Breast epithelium (tissue), 3 donors: ENCODE measurements around the gene IQCN.

Experiments used
- POLR2AphosphoS5 ChIP-seq, 3 donors: sonication (generic); formaldehyde crosslinking; IDR thresholded peaks; one replicate each; pipeline ENCODE4 v1.6.1; 2017; ENCODE audit warnings: antibody characterized with exemption in 3 of 3
- TF ChIP-seq, protein P1 (sequence below), 3 donors: fragments of 450-650 bp; IDR thresholded peaks; one replicate each; pipeline ENCODE4 v1.5.1; 2016 to 2017; ENCODE audit warnings: antibody characterized with exemption in 3 of 3, mild to moderate bottlenecking in 3 of 3, moderate library complexity in 3 of 3

DNA sequence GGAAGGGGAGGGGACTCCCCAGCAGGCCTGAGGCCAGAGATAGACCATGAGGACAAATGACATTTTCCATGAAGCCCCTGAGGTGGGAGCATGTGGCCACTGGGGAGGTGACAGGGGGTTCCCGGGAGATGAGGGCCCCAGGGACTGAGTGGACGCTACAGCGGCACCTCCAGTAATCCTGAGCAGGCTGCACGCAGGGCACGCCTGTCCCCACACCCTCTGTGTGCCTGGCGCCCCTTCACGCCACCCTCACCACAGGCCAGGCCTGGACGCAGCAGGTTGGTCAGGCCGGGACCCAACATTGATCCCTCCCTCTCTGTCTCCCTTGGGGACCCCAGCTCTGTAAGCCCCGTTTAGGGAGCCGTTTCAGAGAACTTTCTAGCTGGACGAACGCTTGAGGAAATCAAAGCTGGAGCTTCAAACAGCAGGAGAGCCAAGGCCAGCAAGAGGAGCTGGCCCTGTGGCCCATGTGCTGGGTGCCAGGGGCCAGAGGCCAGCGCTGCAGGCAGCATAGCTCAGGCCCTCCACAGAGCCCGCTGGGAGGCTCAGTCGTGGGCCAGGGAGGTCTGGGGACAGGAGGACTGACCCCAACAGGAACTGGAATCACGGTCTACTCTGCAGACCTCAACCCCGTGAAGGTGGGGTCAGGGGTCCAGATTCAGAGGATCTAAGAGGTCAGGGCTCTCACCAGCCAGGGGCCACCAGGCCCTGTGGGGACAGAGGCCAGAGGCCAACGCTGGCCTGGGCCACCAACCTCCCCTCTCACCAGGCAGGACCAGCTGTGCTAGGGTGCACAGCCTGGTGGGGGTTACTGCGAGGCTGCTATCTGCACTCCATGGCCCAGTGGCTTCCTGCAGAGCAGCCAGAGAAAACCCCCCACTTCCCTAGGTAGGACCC, 34.0 kb upstream of the IQCN start:
- TF ChIP-seq, protein P1, sequence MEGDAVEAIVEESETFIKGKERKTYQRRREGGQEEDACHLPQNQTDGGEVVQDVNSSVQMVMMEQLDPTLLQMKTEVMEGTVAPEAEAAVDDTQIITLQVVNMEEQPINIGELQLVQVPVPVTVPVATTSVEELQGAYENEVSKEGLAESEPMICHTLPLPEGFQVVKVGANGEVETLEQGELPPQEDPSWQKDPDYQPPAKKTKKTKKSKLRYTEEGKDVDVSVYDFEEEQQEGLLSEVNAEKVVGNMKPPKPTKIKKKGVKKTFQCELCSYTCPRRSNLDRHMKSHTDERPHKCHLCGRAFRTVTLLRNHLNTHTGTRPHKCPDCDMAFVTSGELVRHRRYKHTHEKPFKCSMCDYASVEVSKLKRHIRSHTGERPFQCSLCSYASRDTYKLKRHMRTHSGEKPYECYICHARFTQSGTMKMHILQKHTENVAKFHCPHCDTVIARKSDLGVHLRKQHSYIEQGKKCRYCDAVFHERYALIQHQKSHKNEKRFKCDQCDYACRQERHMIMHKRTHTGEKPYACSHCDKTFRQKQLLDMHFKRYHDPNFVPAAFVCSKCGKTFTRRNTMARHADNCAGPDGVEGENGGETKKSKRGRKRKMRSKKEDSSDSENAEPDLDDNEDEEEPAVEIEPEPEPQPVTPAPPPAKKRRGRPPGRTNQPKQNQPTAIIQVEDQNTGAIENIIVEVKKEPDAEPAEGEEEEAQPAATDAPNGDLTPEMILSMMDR (IDR thresholded peaks at IDR 0.05): no peak
- TF ChIP-seq POLR2AphosphoS5 (IDR thresholded peaks at IDR 0.05): no peak
